ENCODE data around the gene AMT. TPM values are rescaled to one million over a fixed set of nuclear protein-coding genes. Genes with fewer than 3 reads are reported as not detected.
A peak's percentile ranks its signal among the peaks of the same experiment; 100 is the strongest.

Gene AMT
- total and polyA plus RNA-seq, 2 experiments from 2014 or later = 32.8 to 35.6 TPM

GRCh38 chr3:49421890-49422378 is 339 bp downstream of the AMT start:
- no peaks in the 10 kb centered on the region for H3K9me2 ChIP-seq (ENCODE audit: insufficient read depth)
- H3K4me1 Mint-ChIP-seq = peaks cover 19% of the 10 kb centered on the region
- H3K36me3 Mint-ChIP-seq (ENCODE audit: low read depth) = peaks cover 11% of the 10 kb centered on the region
- H3K27ac Mint-ChIP-seq = peak overlapping the region; percentile 97
- H2AFZ ChIP-seq = peak overlapping the region; percentile 74
- no peaks in the 10 kb centered on the region for H3K27me3 ChIP-seq (ENCODE audit: insufficient read depth)
- peak overlapping the region; percentile 69 for H3K4me3 ChIP-seq
- H3F3A ChIP-seq (replicated peaks; ENCODE audit: low read depth) = peaks cover 8% of the 10 kb centered on the region
- H3K4me3 Mint-ChIP-seq = peak overlapping the region; percentile 97
- ATAC-seq (peak; percentile 40), DNase-seq (ENCODE audit: low spot score) (no peak)
- H3K4me1 ChIP-seq (ENCODE audit: insufficient read depth) = peaks cover 5% of the 10 kb centered on the region; the same call in 1 of the 2 replicates
- H4K20me1 ChIP-seq (replicated peaks; ENCODE audit: insufficient read depth) = no peaks in the 10 kb centered on the region
- peak overlapping the region; percentile 89; the same call in 1 of the 2 replicates for H3K27ac ChIP-seq (ENCODE audit: low read depth)
- H3K27me3 Mint-ChIP-seq (ENCODE audit: insufficient read depth, low read depth, poor library complexity) = peaks cover 17% of the 10 kb centered on the region
- H3K9me3 Mint-ChIP-seq = no peaks in the 10 kb centered on the region
- peaks cover 6% of the 10 kb centered on the region; the same call in 1 of the 2 replicates for H3K79me2 ChIP-seq (replicated peaks; ENCODE audit: insufficient read depth)
- TF ChIP-seq EZH2 (IDR thresholded peaks at IDR 0.05; ENCODE audit: low read depth, unreplicated experiment) = no peak
- TF ChIP-seq, protein P1, sequence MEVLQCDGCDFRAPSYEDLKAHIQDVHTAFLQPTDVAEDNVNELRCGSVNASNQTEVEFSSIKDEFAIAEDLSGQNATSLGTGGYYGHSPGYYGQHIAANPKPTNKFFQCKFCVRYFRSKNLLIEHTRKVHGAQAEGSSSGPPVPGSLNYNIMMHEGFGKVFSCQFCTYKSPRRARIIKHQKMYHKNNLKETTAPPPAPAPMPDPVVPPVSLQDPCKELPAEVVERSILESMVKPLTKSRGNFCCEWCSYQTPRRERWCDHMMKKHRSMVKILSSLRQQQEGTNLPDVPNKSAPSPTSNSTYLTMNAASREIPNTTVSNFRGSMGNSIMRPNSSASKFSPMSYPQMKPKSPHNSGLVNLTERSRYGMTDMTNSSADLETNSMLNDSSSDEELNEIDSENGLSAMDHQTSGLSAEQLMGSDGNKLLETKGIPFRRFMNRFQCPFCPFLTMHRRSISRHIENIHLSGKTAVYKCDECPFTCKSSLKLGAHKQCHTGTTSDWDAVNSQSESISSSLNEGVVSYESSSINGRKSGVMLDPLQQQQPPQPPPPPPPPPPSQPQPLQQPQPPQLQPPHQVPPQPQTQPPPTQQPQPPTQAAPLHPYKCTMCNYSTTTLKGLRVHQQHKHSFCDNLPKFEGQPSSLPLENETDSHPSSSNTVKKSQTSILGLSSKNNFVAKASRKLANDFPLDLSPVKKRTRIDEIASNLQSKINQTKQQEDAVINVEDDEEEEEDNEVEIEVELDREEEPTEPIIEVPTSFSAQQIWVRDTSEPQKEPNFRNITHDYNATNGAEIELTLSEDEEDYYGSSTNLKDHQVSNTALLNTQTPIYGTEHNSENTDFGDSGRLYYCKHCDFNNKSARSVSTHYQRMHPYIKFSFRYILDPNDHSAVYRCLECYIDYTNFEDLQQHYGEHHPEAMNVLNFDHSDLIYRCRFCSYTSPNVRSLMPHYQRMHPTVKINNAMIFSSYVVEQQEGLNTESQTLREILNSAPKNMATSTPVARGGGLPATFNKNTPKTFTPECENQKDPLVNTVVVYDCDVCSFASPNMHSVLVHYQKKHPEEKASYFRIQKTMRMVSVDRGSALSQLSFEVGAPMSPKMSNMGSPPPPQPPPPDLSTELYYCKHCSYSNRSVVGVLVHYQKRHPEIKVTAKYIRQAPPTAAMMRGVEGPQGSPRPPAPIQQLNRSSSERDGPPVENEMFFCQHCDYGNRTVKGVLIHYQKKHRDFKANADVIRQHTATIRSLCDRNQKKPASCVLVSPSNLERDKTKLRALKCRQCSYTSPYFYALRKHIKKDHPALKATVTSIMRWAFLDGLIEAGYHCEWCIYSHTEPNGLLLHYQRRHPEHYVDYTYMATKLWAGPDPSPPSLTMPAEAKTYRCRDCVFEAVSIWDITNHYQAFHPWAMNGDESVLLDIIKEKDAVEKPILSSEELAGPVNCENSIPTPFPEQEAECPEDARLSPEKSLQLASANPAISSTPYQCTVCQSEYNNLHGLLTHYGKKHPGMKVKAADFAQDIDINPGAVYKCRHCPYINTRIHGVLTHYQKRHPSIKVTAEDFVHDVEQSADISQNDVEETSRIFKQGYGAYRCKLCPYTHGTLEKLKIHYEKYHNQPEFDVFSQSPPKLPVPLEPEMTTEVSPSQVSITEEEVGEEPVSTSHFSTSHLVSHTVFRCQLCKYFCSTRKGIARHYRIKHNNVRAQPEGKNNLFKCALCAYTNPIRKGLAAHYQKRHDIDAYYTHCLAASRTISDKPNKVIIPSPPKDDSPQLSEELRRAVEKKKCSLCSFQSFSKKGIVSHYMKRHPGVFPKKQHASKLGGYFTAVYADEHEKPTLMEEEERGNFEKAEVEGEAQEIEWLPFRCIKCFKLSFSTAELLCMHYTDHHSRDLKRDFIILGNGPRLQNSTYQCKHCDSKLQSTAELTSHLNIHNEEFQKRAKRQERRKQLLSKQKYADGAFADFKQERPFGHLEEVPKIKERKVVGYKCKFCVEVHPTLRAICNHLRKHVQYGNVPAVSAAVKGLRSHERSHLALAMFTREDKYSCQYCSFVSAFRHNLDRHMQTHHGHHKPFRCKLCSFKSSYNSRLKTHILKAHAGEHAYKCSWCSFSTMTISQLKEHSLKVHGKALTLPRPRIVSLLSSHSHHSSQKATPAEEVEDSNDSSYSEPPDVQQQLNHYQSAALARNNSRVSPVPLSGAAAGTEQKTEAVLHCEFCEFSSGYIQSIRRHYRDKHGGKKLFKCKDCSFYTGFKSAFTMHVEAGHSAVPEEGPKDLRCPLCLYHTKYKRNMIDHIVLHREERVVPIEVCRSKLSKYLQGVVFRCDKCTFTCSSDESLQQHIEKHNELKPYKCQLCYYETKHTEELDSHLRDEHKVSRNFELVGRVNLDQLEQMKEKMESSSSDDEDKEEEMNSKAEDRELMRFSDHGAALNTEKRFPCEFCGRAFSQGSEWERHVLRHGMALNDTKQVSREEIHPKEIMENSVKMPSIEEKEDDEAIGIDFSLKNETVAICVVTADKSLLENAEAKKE (CRISPR knock-in tag; IDR thresholded peaks at IDR 0.05) = no peak
- TF ChIP-seq, protein P2, sequence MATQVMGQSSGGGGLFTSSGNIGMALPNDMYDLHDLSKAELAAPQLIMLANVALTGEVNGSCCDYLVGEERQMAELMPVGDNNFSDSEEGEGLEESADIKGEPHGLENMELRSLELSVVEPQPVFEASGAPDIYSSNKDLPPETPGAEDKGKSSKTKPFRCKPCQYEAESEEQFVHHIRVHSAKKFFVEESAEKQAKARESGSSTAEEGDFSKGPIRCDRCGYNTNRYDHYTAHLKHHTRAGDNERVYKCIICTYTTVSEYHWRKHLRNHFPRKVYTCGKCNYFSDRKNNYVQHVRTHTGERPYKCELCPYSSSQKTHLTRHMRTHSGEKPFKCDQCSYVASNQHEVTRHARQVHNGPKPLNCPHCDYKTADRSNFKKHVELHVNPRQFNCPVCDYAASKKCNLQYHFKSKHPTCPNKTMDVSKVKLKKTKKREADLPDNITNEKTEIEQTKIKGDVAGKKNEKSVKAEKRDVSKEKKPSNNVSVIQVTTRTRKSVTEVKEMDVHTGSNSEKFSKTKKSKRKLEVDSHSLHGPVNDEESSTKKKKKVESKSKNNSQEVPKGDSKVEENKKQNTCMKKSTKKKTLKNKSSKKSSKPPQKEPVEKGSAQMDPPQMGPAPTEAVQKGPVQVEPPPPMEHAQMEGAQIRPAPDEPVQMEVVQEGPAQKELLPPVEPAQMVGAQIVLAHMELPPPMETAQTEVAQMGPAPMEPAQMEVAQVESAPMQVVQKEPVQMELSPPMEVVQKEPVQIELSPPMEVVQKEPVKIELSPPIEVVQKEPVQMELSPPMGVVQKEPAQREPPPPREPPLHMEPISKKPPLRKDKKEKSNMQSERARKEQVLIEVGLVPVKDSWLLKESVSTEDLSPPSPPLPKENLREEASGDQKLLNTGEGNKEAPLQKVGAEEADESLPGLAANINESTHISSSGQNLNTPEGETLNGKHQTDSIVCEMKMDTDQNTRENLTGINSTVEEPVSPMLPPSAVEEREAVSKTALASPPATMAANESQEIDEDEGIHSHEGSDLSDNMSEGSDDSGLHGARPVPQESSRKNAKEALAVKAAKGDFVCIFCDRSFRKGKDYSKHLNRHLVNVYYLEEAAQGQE (IDR thresholded peaks at IDR 0.05; ENCODE audit: unreplicated experiment) = no peak
- no peak for TF ChIP-seq ZNF114 (CRISPR knock-in tag; IDR thresholded peaks at IDR 0.05)
- TF ChIP-seq CREB1 (CRISPR knock-in tag; IDR thresholded peaks at IDR 0.05; ENCODE audit: low read depth) = no peak
- TF ChIP-seq STAT1 (IDR thresholded peaks at IDR 0.05; ENCODE audit: unreplicated experiment) = no peak
- TF ChIP-seq, protein P3, sequence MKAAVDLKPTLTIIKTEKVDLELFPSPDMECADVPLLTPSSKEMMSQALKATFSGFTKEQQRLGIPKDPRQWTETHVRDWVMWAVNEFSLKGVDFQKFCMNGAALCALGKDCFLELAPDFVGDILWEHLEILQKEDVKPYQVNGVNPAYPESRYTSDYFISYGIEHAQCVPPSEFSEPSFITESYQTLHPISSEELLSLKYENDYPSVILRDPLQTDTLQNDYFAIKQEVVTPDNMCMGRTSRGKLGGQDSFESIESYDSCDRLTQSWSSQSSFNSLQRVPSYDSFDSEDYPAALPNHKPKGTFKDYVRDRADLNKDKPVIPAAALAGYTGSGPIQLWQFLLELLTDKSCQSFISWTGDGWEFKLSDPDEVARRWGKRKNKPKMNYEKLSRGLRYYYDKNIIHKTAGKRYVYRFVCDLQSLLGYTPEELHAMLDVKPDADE (IDR thresholded peaks at IDR 0.05) = no peak
- no peak for TF ChIP-seq EZH2phosphoT487 (IDR thresholded peaks at IDR 0.05; ENCODE audit: unreplicated experiment)
- no peak for TF ChIP-seq JUNB (IDR thresholded peaks at IDR 0.05; ENCODE audit: unreplicated experiment)
- no peak for TF ChIP-seq NANOG (IDR thresholded peaks at IDR 0.05; ENCODE audit: borderline replicate concordance)
- no peaks in the 10 kb centered on the region for H3K36me3 ChIP-seq (ENCODE audit: insufficient read depth)
- peak overlapping the region; percentile 87 for H3K4me2 ChIP-seq

All from GM23338 (cell line).